PC-9 (cell line): ENCODE measurements around the gene SCYGR8.

Source experiments
- EZH2 ChIP-seq: fragments of 200-600 bp; sonication (generic); IDR thresholded peaks from 2 replicates; pipeline ENCODE4 v1.8.0; 2017; ENCODE audit warnings: antibody characterized with exemption, low read depth
- TF ChIP-seq, protein P1 (sequence below): fragments of 200-600 bp; sonication (generic); conservative IDR thresholded peaks from 2 replicates; pipeline ENCODE4 v1.6.1; 2017; ENCODE audit warnings: mixed run types, antibody characterized with exemption, mild to moderate bottlenecking, moderate library complexity

DNA sequence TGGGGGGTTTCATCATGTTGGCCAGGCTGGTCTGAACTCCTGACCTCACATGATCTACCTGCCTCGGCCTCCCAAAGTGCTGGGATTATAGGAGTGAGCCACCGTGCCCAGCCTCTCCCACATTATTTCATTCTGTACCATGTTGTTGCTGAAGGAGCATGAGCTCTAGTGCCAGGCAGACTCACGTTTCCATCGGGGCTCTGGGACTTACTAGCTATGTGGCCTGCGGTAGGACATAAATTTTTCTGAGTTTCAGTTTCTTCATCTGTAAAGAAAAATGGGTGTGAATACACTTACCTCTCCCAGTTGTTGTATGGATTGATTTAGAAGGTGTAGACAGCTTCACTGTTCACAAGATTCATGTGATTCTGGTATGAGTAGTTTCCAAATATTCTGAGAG is 37.1 kb downstream of the SCYGR8 start:
- TF ChIP-seq, protein P1, sequence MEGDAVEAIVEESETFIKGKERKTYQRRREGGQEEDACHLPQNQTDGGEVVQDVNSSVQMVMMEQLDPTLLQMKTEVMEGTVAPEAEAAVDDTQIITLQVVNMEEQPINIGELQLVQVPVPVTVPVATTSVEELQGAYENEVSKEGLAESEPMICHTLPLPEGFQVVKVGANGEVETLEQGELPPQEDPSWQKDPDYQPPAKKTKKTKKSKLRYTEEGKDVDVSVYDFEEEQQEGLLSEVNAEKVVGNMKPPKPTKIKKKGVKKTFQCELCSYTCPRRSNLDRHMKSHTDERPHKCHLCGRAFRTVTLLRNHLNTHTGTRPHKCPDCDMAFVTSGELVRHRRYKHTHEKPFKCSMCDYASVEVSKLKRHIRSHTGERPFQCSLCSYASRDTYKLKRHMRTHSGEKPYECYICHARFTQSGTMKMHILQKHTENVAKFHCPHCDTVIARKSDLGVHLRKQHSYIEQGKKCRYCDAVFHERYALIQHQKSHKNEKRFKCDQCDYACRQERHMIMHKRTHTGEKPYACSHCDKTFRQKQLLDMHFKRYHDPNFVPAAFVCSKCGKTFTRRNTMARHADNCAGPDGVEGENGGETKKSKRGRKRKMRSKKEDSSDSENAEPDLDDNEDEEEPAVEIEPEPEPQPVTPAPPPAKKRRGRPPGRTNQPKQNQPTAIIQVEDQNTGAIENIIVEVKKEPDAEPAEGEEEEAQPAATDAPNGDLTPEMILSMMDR, result no peak
- TF ChIP-seq EZH2, result no peak
